KMS-11 (cell line): Measurements from ENCODE around the gene HHAT.

Experiments used
- H2AFZ ChIP-seq: fragments of 200-600 bp; sonication (generic); 2 replicates; pipeline ENCODE4 v1.6.1; 2016; ENCODE audit warnings: antibody characterized with exemption, mixed run types, low read depth
- H3K27ac ChIP-seq: fragments of 200-600 bp; sonication (generic); 2 replicates; pipeline ENCODE4 v1.6.1; 2016; ENCODE audit warnings: mild to moderate bottlenecking, mixed run types
- H3K27me3 ChIP-seq: fragments of 200-600 bp; sonication (generic); 2 replicates; pipeline ENCODE4 v1.6.1; 2017; ENCODE audit warnings: mild to moderate bottlenecking, low read depth, mixed run types, moderate library complexity; ENCODE audit not compliant: insufficient read depth
- H3K36me3 ChIP-seq: fragments of 200-600 bp; sonication (generic); 2 replicates; pipeline ENCODE4 v1.6.1; 2017; ENCODE audit warnings: mild to moderate bottlenecking, mixed run types; ENCODE audit not compliant: insufficient read depth
- H3K4me1 ChIP-seq: fragments of 200-600 bp; sonication (generic); 2 replicates; pipeline ENCODE4 v1.6.1; 2016; ENCODE audit warnings: mild to moderate bottlenecking, low read depth, mixed run types; ENCODE audit not compliant: poor library complexity, severe bottlenecking
- H3K4me2 ChIP-seq: fragments of 200-600 bp; sonication (generic); 2 replicates; pipeline ENCODE4 v1.7.0; 2016; ENCODE audit warnings: mild to moderate bottlenecking, mixed run types
- H3K4me3 ChIP-seq: fragments of 200-600 bp; sonication (generic); IDR thresholded peaks from 2 replicates; pipeline ENCODE4 v1.6.1; 2017; ENCODE audit warnings: low read depth, low read length, mixed read lengths; ENCODE audit not compliant: insufficient read depth
- H3K79me2 ChIP-seq: fragments of 200-600 bp; sonication (generic); 2 replicates; pipeline ENCODE4 v1.6.1; 2016; ENCODE audit warnings: low read depth, mixed run types; ENCODE audit not compliant: insufficient read depth
- H3K9ac ChIP-seq: fragments of 200-600 bp; sonication (generic); 2 replicates; pipeline ENCODE4 v1.6.1; 2016; ENCODE audit warnings: mild to moderate bottlenecking, mixed run types
- H4K20me1 ChIP-seq: fragments of 200-600 bp; sonication (generic); 2 replicates; pipeline ENCODE4 v1.6.1; 2016; ENCODE audit warnings: mild to moderate bottlenecking, mixed run types; ENCODE audit not compliant: insufficient read depth
- CTCF ChIP-seq: fragments of 200-600 bp; sonication (generic); conservative IDR thresholded peaks from 2 replicates; pipeline ENCODE4 v1.6.1; 2017; ENCODE audit warnings: low read depth, mild to moderate bottlenecking, antibody characterized with exemption, low read length, moderate library complexity, mixed read lengths

The HHAT gene

GRCh38 chr1:210558302-210558701 is 229.6 kb downstream of the HHAT start:
- TF ChIP-seq CTCF = no peak
- no peak overlapping the region for H2AFZ ChIP-seq
- no peaks in the 10 kb centered on the region for H3K79me2 ChIP-seq
- H3K4me2 ChIP-seq = no peak overlapping the region
- no peak overlapping the region for H3K9ac ChIP-seq
- H3K4me3 ChIP-seq = no peak overlapping the region
- no peaks in the 10 kb centered on the region for H3K36me3 ChIP-seq
- no peaks in the 10 kb centered on the region for H3K4me1 ChIP-seq
- no peak overlapping the region for H3K27ac ChIP-seq
- H4K20me1 ChIP-seq = no peaks in the 10 kb centered on the region
- no peaks in the 10 kb centered on the region for H3K27me3 ChIP-seq

- TF ChIP-seq CTCF = no peak
These were observed 236.6 kb downstream of the HHAT start for GRCh38 chr1:210565306-210565705.

GRCh38 chr1:210568631-210569030 is 239.9 kb downstream of the HHAT start:
- Histone ChIP-seq H4K20me1 (no peaks in the 10 kb centered on the region), H3K79me2 (no peaks in the 10 kb centered on the region), H3K27me3 (no peaks in the 10 kb centered on the region), H3K9ac (no peak overlapping the region), H3K4me1 (no peaks in the 10 kb centered on the region), H3K27ac (no peak overlapping the region), H3K36me3 (no peaks in the 10 kb centered on the region), H3K4me3 (no peak overlapping the region), H3K4me2 (no peak overlapping the region), H2AFZ (no peak overlapping the region)
- no peak for TF ChIP-seq CTCF

More at GRCh38 chr1:210565306-210565705, 236.6 kb downstream of the HHAT start:
- Histone ChIP-seq H3K4me3 (no peak overlapping the region), H3K27me3 (no peaks in the 10 kb centered on the region), H2AFZ (no peak overlapping the region), H3K4me1 (no peaks in the 10 kb centered on the region), H3K27ac (no peak overlapping the region), H3K36me3 (no peaks in the 10 kb centered on the region), H4K20me1 (no peaks in the 10 kb centered on the region), H3K9ac (no peak overlapping the region), H3K79me2 (no peaks in the 10 kb centered on the region), H3K4me2 (no peak overlapping the region)

- Histone ChIP-seq H3K4me3 (no peak overlapping the region), H3K27ac (no peak overlapping the region), H4K20me1 (no peaks in the 10 kb centered on the region), H3K4me2 (no peak overlapping the region), H3K4me1 (no peaks in the 10 kb centered on the region), H3K27me3 (no peaks in the 10 kb centered on the region), H2AFZ (no peak overlapping the region), H3K9ac (no peak overlapping the region), H3K36me3 (no peaks in the 10 kb centered on the region), H3K79me2 (no peaks in the 10 kb centered on the region)
- no peak for TF ChIP-seq CTCF
These were observed 241.4 kb downstream of the HHAT start for GRCh38 chr1:210570116-210570515.
